Measurements from ENCODE around the gene SOX6.

GRCh38 chr11:16240687-16241086, 115.7 kb downstream of the SOX6 start:
- no peak for TF ChIP-seq CTCF (IDR thresholded peaks at IDR 0.05)
- no peak for TF ChIP-seq POLR2AphosphoS5 (IDR thresholded peaks at IDR 0.05)
- TF ChIP-seq EP300 (IDR thresholded peaks at IDR 0.05): no peak

Measured in esophagus muscularis mucosa (tissue), 4 donors.